ENCODE results near the gene DYNC2H1.

The DYNC2H1 gene

DNA sequence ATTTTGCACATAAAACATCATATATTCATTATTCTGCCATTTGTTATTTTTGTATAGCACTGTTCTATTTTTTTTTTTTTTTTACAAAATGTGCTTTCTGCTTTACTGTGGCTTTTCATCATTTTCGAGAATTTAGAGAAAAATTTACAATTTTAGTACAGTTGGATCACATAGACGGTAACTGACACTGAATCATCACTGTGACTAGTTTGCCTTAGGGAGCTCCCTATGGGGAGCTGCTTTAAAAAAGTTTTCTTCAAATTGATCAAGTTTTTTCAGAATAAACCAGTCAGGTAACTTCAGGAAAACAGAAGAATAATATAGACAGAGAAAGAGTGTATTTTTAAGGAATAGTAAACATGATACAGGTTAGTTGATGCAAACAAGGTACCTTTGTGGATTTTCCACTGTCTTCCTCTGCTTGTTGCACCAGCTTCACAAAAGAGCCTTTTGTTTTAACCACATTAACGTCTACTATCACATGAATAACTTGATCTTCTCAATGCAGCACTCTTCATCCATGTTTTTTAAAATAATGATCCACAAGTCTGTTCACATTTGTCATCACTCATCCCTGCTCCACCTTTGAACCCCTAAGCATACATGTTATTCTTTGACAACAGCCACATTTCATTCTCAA lies 327.0 kb downstream of the DYNC2H1 start:
- Histone ChIP-seq H3K18ac (ENCODE audit: low read length) (no peak overlapping the region), H3K27me3 (ENCODE audit: control insufficient read depth in 3 of 3, insufficient read depth in 3 of 3, low read depth in 1 of 3, low read length in 3 of 3) (no peaks in the 10 kb centered on the region), H3K9ac (ENCODE audit: low read depth, low read length, poor library complexity) (no peak overlapping the region), H3K4me3 (ENCODE audit: low read length in 2 of 2) (no peak overlapping the region), H2AFZ (ENCODE audit: low read length) (no peak overlapping the region), H3K79me1 (ENCODE audit: low read depth, low read length) (no peaks in the 10 kb centered on the region), H3K4me2 (ENCODE audit: insufficient read depth, low read length, poor library complexity, severe bottlenecking) (no peak overlapping the region), H2AK5ac (ENCODE audit: low read depth, low read length) (no peak overlapping the region), H4K8ac (ENCODE audit: low read depth, low read length) (no peak overlapping the region), H3K4ac (ENCODE audit: low read length) (no peak overlapping the region), H3K14ac (ENCODE audit: low read length) (no peak overlapping the region), H4K91ac (ENCODE audit: low read depth, low read length, poor library complexity) (no peak overlapping the region), H3K36me3 (replicated peaks in 1 of 2; ENCODE audit: control insufficient read depth in 2 of 2, insufficient read depth in 2 of 2, low read length in 2 of 2) (no peaks in the 10 kb centered on the region), H2BK5ac (ENCODE audit: low read length) (no peak overlapping the region), H3K27ac (replicated peaks; ENCODE audit: low read length) (no peak overlapping the region), H2BK15ac (ENCODE audit: low read length) (no peak overlapping the region), H3K4me1 (ENCODE audit: control insufficient read depth in 2 of 2, insufficient read depth in 1 of 2, low read depth in 1 of 2, low read length in 2 of 2) (no peaks in the 10 kb centered on the region), H2BK12ac (ENCODE audit: low read length) (no peak overlapping the region), H2BK120ac (ENCODE audit: low read depth, low read length) (no peak overlapping the region), H3K23ac (ENCODE audit: low read depth, low read length, poor library complexity) (no peak overlapping the region), H3K9me3 (replicated peaks in 1 of 2; ENCODE audit: control insufficient read depth in 2 of 2, insufficient read depth in 1 of 2, low read depth in 1 of 2, low read length in 2 of 2) (no peaks in the 10 kb centered on the region)
- DNase-seq (ENCODE audit: low spot score) = no peak
- WGBS, 2 donors (ENCODE audit: extremely low coverage in 2 of 2, insufficient read length in 2 of 2, insufficient replicate concordance in 1 of 2) = no CpG with 5 or more reads among the region's 3 CpGs

DNA sequence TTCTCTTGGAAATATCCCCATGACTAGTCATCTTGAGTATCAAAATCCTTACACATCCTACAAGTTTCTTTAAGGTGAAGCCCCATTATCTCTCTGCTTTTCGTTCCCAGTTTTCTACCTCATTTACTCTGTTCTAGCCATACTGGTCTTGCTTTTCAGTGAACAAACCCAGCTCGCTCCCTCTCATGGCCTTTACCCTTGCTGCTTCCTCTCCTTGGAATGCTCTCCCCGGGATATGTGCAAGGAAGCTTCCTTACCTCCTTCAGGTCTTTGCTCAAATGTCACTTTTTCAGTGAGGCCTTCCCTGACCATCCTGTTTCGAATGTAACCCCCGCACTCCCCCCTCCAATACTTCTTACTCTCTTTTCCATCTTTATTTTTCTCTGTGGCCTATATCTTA lies 331.8 kb downstream of the DYNC2H1 start:
- Histone ChIP-seq H3K23ac (ENCODE audit: low read depth, low read length, poor library complexity) (no peak overlapping the region), H2BK5ac (ENCODE audit: low read length) (no peak overlapping the region)
- 100% methylated on average over 1 of the region's 5 CpGs; no CpG with 5 or more reads in 1 of the 2 donors for WGBS, 2 donors (ENCODE audit: extremely low coverage in 2 of 2, insufficient read length in 2 of 2, insufficient replicate concordance in 1 of 2)

DNA sequence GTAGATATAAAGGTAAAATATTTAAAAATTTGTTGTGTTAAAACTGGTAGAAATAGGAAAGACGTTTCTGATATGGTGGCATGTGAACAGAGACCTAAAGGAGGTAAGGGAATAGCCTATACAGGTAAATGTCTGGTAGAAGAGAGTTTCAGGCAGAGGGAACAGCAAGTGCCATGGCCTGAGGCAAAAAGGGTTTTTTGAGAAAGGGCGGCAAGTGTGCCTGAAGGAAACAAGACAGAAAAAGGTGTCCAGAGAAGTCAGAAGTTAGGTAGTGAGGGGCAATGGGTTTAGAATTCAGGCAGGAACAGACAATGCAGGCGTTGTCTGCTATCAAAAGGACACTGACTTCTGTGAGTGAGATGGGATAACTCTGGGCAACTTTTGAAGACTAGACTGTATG lies 339.7 kb downstream of the DYNC2H1 start:
- H3K4me3 ChIP-seq (ENCODE audit: low read length in 2 of 2) = no peak overlapping the region
- WGBS, 2 donors (ENCODE audit: extremely low coverage in 2 of 2, insufficient read length in 2 of 2, insufficient replicate concordance in 1 of 2) = 100% methylated on average over 1 of the region's 3 CpGs; no CpG with 5 or more reads in 1 of the 2 donors
- no peaks in the 10 kb centered on the region for H3K27me3 ChIP-seq (ENCODE audit: control insufficient read depth in 3 of 3, insufficient read depth in 3 of 3, low read depth in 1 of 3, low read length in 3 of 3)
- no peak overlapping the region for H3K9ac ChIP-seq (ENCODE audit: low read depth, low read length, poor library complexity)
- no peaks in the 10 kb centered on the region for H3K36me3 ChIP-seq (replicated peaks in 1 of 2; ENCODE audit: control insufficient read depth in 2 of 2, insufficient read depth in 2 of 2, low read length in 2 of 2)
- H3K18ac ChIP-seq (ENCODE audit: low read length) = no peak overlapping the region
- H3K4me1 ChIP-seq (ENCODE audit: control insufficient read depth in 2 of 2, insufficient read depth in 1 of 2, low read depth in 1 of 2, low read length in 2 of 2) = no peaks in the 10 kb centered on the region
- no peak overlapping the region for H2BK120ac ChIP-seq (ENCODE audit: low read depth, low read length)
- no peak overlapping the region for H2BK5ac ChIP-seq (ENCODE audit: low read length)
- no peak overlapping the region for H2AFZ ChIP-seq (ENCODE audit: low read length)
- no peak overlapping the region for H3K4me2 ChIP-seq (ENCODE audit: insufficient read depth, low read length, poor library complexity, severe bottlenecking)
- H2AK5ac ChIP-seq (ENCODE audit: low read depth, low read length) = no peak overlapping the region
- no peak overlapping the region for H3K14ac ChIP-seq (ENCODE audit: low read length)
- DNase-seq (ENCODE audit: low spot score) = no peak
- H3K27ac ChIP-seq (replicated peaks; ENCODE audit: low read length) = no peak overlapping the region
- H2BK12ac ChIP-seq (ENCODE audit: low read length) = no peak overlapping the region
- H3K23ac ChIP-seq (ENCODE audit: low read depth, low read length, poor library complexity) = no peak overlapping the region
- no peak overlapping the region for H3K4ac ChIP-seq (ENCODE audit: low read length)
- H4K8ac ChIP-seq (ENCODE audit: low read depth, low read length) = no peak overlapping the region
- H3K9me3 ChIP-seq (replicated peaks in 1 of 2; ENCODE audit: control insufficient read depth in 2 of 2, insufficient read depth in 1 of 2, low read depth in 1 of 2, low read length in 2 of 2) = no peaks in the 10 kb centered on the region
- no peak overlapping the region for H2BK15ac ChIP-seq (ENCODE audit: low read length)
- H4K91ac ChIP-seq (ENCODE audit: low read depth, low read length, poor library complexity) = no peak overlapping the region
- H3K79me1 ChIP-seq (ENCODE audit: low read depth, low read length) = no peaks in the 10 kb centered on the region

More for the DNA sequence above, 331.8 kb downstream of the DYNC2H1 start:
- Histone ChIP-seq H3K27ac (replicated peaks; ENCODE audit: low read length) (no peak overlapping the region), H3K27me3 (ENCODE audit: control insufficient read depth in 3 of 3, insufficient read depth in 3 of 3, low read depth in 1 of 3, low read length in 3 of 3) (no peaks in the 10 kb centered on the region), H3K4me1 (ENCODE audit: control insufficient read depth in 2 of 2, insufficient read depth in 1 of 2, low read depth in 1 of 2, low read length in 2 of 2) (no peaks in the 10 kb centered on the region), H3K4ac (ENCODE audit: low read length) (no peak overlapping the region), H3K36me3 (replicated peaks in 1 of 2; ENCODE audit: control insufficient read depth in 2 of 2, insufficient read depth in 2 of 2, low read length in 2 of 2) (no peaks in the 10 kb centered on the region), H3K9me3 (replicated peaks in 1 of 2; ENCODE audit: control insufficient read depth in 2 of 2, insufficient read depth in 1 of 2, low read depth in 1 of 2, low read length in 2 of 2) (no peaks in the 10 kb centered on the region), H3K14ac (ENCODE audit: low read length) (no peak overlapping the region), H3K18ac (ENCODE audit: low read length) (no peak overlapping the region), H3K79me1 (ENCODE audit: low read depth, low read length) (no peaks in the 10 kb centered on the region), H2AK5ac (ENCODE audit: low read depth, low read length) (no peak overlapping the region), H3K4me3 (ENCODE audit: low read length in 2 of 2) (no peak overlapping the region), H2AFZ (ENCODE audit: low read length) (no peak overlapping the region), H2BK12ac (ENCODE audit: low read length) (no peak overlapping the region), H4K8ac (ENCODE audit: low read depth, low read length) (no peak overlapping the region), H4K91ac (ENCODE audit: low read depth, low read length, poor library complexity) (no peak overlapping the region), H2BK120ac (ENCODE audit: low read depth, low read length) (no peak overlapping the region), H3K4me2 (ENCODE audit: insufficient read depth, low read length, poor library complexity, severe bottlenecking) (no peak overlapping the region), H2BK15ac (ENCODE audit: low read length) (no peak overlapping the region), H3K9ac (ENCODE audit: low read depth, low read length, poor library complexity) (no peak overlapping the region)
- DNase-seq (ENCODE audit: low spot score) = no peak

DNA sequence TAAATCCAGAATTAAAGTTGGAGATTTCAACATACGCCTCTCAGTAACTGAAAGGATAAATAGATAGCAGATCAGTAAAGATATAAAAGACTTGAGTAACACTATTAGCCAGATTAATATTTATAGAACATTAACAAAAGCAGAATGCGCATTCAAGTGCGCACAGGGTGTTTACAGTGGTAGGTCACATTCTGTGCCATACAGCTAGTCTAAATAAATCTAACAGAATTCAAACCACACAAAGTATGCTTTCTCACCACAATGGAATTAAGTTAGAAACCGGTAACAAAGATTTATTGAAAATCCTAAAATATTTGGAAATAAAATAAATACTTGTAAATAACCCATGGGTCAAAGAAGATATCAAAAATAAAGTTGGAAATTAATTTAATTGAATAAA lies 341.0 kb downstream of the DYNC2H1 start:
- Histone ChIP-seq H3K9me3 (replicated peaks in 1 of 2; ENCODE audit: control insufficient read depth in 2 of 2, insufficient read depth in 1 of 2, low read depth in 1 of 2, low read length in 2 of 2) (no peaks in the 10 kb centered on the region), H3K4me3 (ENCODE audit: low read length in 2 of 2) (no peak overlapping the region), H2BK5ac (ENCODE audit: low read length) (no peak overlapping the region), H2AFZ (ENCODE audit: low read length) (no peak overlapping the region), H3K14ac (ENCODE audit: low read length) (no peak overlapping the region), H3K79me1 (ENCODE audit: low read depth, low read length) (no peaks in the 10 kb centered on the region), H3K23ac (ENCODE audit: low read depth, low read length, poor library complexity) (no peak overlapping the region), H3K9ac (ENCODE audit: low read depth, low read length, poor library complexity) (no peak overlapping the region), H2AK5ac (ENCODE audit: low read depth, low read length) (no peak overlapping the region), H4K91ac (ENCODE audit: low read depth, low read length, poor library complexity) (no peak overlapping the region), H3K4ac (ENCODE audit: low read length) (no peak overlapping the region), H3K36me3 (replicated peaks in 1 of 2; ENCODE audit: control insufficient read depth in 2 of 2, insufficient read depth in 2 of 2, low read length in 2 of 2) (no peaks in the 10 kb centered on the region), H3K4me2 (ENCODE audit: insufficient read depth, low read length, poor library complexity, severe bottlenecking) (no peak overlapping the region), H2BK120ac (ENCODE audit: low read depth, low read length) (no peak overlapping the region), H2BK15ac (ENCODE audit: low read length) (no peak overlapping the region), H3K27ac (replicated peaks; ENCODE audit: low read length) (no peak overlapping the region), H3K18ac (ENCODE audit: low read length) (no peak overlapping the region), H4K8ac (ENCODE audit: low read depth, low read length) (no peak overlapping the region), H3K27me3 (ENCODE audit: control insufficient read depth in 3 of 3, insufficient read depth in 3 of 3, low read depth in 1 of 3, low read length in 3 of 3) (no peaks in the 10 kb centered on the region), H2BK12ac (ENCODE audit: low read length) (no peak overlapping the region), H3K4me1 (ENCODE audit: control insufficient read depth in 2 of 2, insufficient read depth in 1 of 2, low read depth in 1 of 2, low read length in 2 of 2) (no peaks in the 10 kb centered on the region)
- no CpG with 5 or more reads among the region's 4 CpGs for WGBS, 2 donors (ENCODE audit: extremely low coverage in 2 of 2, insufficient read length in 2 of 2, insufficient replicate concordance in 1 of 2)
- no peak for DNase-seq (ENCODE audit: low spot score)

Data from neuronal stem cell (in vitro differentiated cells).